HEK293T (cell line): ENCODE results near the gene CELSR2.

Experiments used
- CTCF ChIA-PET: fragments of 350-600 bp; formaldehyde crosslinking; extraction: SDS; loops from one replicate; lab custom pipeline; 2021; ENCODE audit warnings: antibody characterized with exemption, inconsistent platforms; lab: Yijun Ruan, JAX
- POLR2A ChIA-PET: fragments of 350-600 bp; formaldehyde crosslinking; extraction: SDS; loops from one replicate; lab custom pipeline; 2020; ENCODE audit warnings: antibody characterized with exemption, inconsistent platforms; lab: Yijun Ruan, JAX
- DNase-seq: peaks from one replicate; pipeline ENCODE4 v3.0.0; 2012; ENCODE audit warnings: mixed read lengths; ENCODE audit errors: extremely low spot score
- ARNT ChIP-seq: fragments of 450-650 bp; IDR thresholded peaks from 2 replicates; pipeline ENCODE4 v1.6.1; 2017; ENCODE audit warnings: mild to moderate bottlenecking
- BHLHE40 ChIP-seq: fragments of 450-650 bp; IDR thresholded peaks from 2 replicates; pipeline ENCODE4 v1.6.1; 2016; ENCODE audit warnings: mild to moderate bottlenecking, moderate library complexity, borderline replicate concordance
- CTBP1 ChIP-seq: fragments of 450-650 bp; IDR thresholded peaks from 2 replicates; pipeline ENCODE4 v1.6.1; 2016; ENCODE audit warnings: borderline replicate concordance
- ELF4 ChIP-seq: fragments of 450-650 bp; IDR thresholded peaks from 2 replicates; pipeline ENCODE4 v1.6.1; 2017; ENCODE audit warnings: antibody characterized with exemption
- FOXA1 ChIP-seq: fragments of 450-650 bp; IDR thresholded peaks from 2 replicates; pipeline ENCODE4 v1.6.1; 2016; ENCODE audit warnings: mild to moderate bottlenecking
- FOXK2 ChIP-seq: fragments of 450-650 bp; IDR thresholded peaks from 2 replicates; pipeline ENCODE4 v1.6.1; 2016; ENCODE audit warnings: mild to moderate bottlenecking
- FOXM1 ChIP-seq: fragments of 450-650 bp; IDR thresholded peaks from 2 replicates; pipeline ENCODE4 v1.6.1; 2017; ENCODE audit warnings: mild to moderate bottlenecking, borderline replicate concordance
- HDGF ChIP-seq: fragments of 450-650 bp; IDR thresholded peaks from 2 replicates; pipeline ENCODE4 v1.6.1; 2017; ENCODE audit warnings: antibody characterized with exemption, borderline replicate concordance
- L3MBTL2 ChIP-seq: fragments of 450-650 bp; conservative IDR thresholded peaks from 2 replicates; pipeline ENCODE4 v1.6.1; 2016; ENCODE audit warnings: mild to moderate bottlenecking
- LEF1 ChIP-seq: fragments of 450-650 bp; IDR thresholded peaks from 2 replicates; pipeline ENCODE4 v1.6.1; 2017; ENCODE audit warnings: mild to moderate bottlenecking, borderline replicate concordance
- NFRKB ChIP-seq: fragments of 450-650 bp; IDR thresholded peaks from 2 replicates; pipeline ENCODE4 v1.6.1; 2016; ENCODE audit warnings: mild to moderate bottlenecking, moderate library complexity
- PKNOX1 ChIP-seq: fragments of 450-650 bp; IDR thresholded peaks from 2 replicates; pipeline ENCODE4 v1.6.1; 2016
- SP1 ChIP-seq: fragments of 450-650 bp; IDR thresholded peaks from 2 replicates; pipeline ENCODE4 v1.6.1; 2017
- SUZ12 ChIP-seq: fragments of 450-650 bp; IDR thresholded peaks from 2 replicates; pipeline ENCODE4 v1.6.1; 2016; ENCODE audit warnings: mild to moderate bottlenecking
- TARDBP ChIP-seq: fragments of 450-650 bp; IDR thresholded peaks from 2 replicates; pipeline ENCODE4 v1.6.1; 2016
- ZNF384 ChIP-seq: fragments of 450-650 bp; IDR thresholded peaks from 2 replicates; pipeline ENCODE4 v1.6.1; 2016

CELSR2 gene

GRCh38 chr1:109228167-109228566 lies 21.2 kb upstream of the CELSR2 start:
- TF ChIP-seq BHLHE40 (no peak), FOXA1 (no peak), ZNF384 (no peak), SP1 (no peak), FOXM1 (no peak), SUZ12 (no peak), L3MBTL2 (no peak), LEF1 (no peak), FOXK2 (no peak), NFRKB (no peak), TARDBP (no peak), ELF4 (no peak), PKNOX1 (no peak)
- no peak for DNase-seq
- CTCF ChIA-PET: interaction anchor here (0.6 kb wide), 1 partner anchor 174 kb away, joined by 4 read pairs; no protein-coding TSS in a partner anchor
- POLR2A ChIA-PET: no interaction called here

DNA sequence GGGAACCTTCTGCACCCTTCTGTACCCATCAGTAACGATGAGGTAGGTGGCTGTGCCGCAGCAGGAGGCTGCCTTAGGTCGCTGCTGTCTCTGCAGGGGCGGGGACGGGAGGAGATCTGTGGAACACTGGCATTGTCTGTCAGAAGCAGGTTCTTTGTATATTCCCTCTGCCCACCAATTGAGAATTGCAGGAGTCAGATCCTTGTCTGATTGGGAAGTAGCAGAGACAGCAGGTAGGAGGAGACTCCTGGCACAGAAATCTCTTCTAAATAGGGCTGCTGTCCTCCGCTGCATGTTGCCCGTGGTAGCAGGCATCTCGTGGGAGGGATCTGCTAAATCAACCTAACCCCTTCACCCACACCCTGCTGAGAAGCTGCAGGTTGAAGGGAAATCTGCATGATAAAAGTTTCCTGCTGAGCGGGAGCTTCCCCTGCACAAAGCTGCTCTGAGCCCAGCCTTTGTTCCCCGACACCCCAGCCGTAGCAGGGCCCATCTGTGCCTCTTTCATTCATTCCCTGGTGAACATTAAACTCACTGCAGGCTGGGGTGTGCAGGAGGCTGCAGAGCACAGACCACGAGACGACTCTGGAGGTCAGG lies 19.7 kb upstream of the CELSR2 start:
- POLR2A ChIA-PET: no interaction called here
- no peak for DNase-seq
- CTCF ChIA-PET: no interaction called here
- TF ChIP-seq BHLHE40: no peak
- TF ChIP-seq NFRKB: no peak
- no peak for TF ChIP-seq LEF1
- TF ChIP-seq PKNOX1: no peak
- TF ChIP-seq HDGF: no peak
- no peak for TF ChIP-seq ARNT
- TF ChIP-seq ZNF384: no peak
- TF ChIP-seq ELF4: no peak
- TF ChIP-seq FOXM1: no peak
- no peak for TF ChIP-seq FOXK2
- TF ChIP-seq SP1: no peak
- TF ChIP-seq CTBP1: no peak
- no peak for TF ChIP-seq SUZ12
- TF ChIP-seq TARDBP: no peak
- no peak for TF ChIP-seq L3MBTL2
- no peak for TF ChIP-seq FOXA1

DNA sequence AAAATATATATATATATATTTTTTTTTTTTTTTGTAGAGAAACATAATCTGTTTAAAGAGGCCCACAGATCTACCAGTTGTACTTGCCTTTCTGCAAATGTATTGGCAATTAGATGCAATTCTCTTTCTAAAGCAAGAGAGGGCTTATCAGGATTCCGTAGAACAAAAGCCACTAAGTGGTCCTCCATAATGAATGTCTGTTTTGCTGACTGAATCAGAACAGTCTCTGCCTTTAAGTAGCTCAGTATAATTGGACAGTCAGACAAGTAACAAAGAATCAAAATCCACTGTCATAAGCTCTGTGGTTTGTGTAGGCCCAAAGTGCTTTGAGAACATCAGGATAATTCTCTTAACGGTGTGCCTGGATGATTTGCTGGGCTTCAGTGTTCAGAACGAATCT lies 18.3 kb upstream of the CELSR2 start:
- CTCF ChIA-PET: interaction anchor here (1.2 kb wide), 1 partner anchor 9 kb away, joined by 4 read pairs; no protein-coding TSS in a partner anchor
- no peak for TF ChIP-seq FOXK2
- TF ChIP-seq L3MBTL2: no peak
- TF ChIP-seq ZNF384: no peak
- TF ChIP-seq LEF1: no peak
- TF ChIP-seq SUZ12: no peak
- no peak for TF ChIP-seq TARDBP
- TF ChIP-seq NFRKB: no peak
- TF ChIP-seq FOXA1: no peak
- TF ChIP-seq ELF4: no peak
- no peak for TF ChIP-seq BHLHE40
- TF ChIP-seq PKNOX1: no peak
- TF ChIP-seq ARNT: no peak
- TF ChIP-seq SP1: no peak
- no peak for TF ChIP-seq HDGF
- POLR2A ChIA-PET: interaction anchor here (0.8 to 1.7 kb wide), 3 partner anchors 9 to 52 kb away, joined by 3 to 6 read pairs (median 4); partner anchors contain the start of genes PSRC1 and SARS1
- DNase-seq: no peak

- no peak for DNase-seq
- CTCF ChIA-PET: interaction anchor here (0.6 kb wide), 1 partner anchor 17 kb away, joined by 3 read pairs; no protein-coding TSS in a partner anchor
- no peak for TF ChIP-seq FOXM1
- TF ChIP-seq ARNT: no peak
- TF ChIP-seq PKNOX1: no peak
- TF ChIP-seq ELF4: no peak
- no peak for TF ChIP-seq BHLHE40
- no peak for TF ChIP-seq ZNF384
- TF ChIP-seq TARDBP: no peak
- no peak for TF ChIP-seq NFRKB
- TF ChIP-seq HDGF: no peak
- TF ChIP-seq CTBP1: no peak
- TF ChIP-seq L3MBTL2: no peak
- TF ChIP-seq SUZ12: no peak
- no peak for TF ChIP-seq FOXA1
- POLR2A ChIA-PET: no interaction called here
Observed at GRCh38 chr1:109235137-109235536, 14.2 kb upstream of the CELSR2 start.

DNA sequence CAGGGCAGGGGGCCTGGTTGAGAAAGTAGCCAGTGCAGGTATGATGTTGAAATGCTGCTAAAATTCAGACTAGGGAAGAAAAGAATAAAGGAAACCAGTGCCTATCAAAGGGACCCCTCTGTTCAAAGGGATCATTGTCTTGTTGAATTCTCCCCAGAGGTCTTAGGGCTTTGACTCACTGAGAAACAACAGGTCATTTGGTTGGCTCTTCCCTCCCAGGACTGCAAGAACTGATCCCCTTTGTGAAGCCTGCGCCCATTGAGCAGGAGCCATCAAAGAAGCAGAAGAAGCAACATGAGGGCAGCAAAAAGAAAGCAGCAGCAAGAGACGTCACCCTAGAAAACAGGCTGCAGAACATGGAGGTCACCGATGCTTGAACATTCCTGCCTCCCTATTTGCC lies 11.8 kb upstream of the CELSR2 start:
- CTCF ChIA-PET: interaction anchor here (0.6 to 3.1 kb wide), 3 partner anchors 10 to 770 kb away, joined by 3 to 23 read pairs (median 9); no protein-coding TSS in a partner anchor
- TF ChIP-seq FOXM1 (no peak), L3MBTL2 (no peak), CTBP1 (no peak), PKNOX1 (no peak), FOXA1 (no peak), SP1 (no peak), FOXK2 (no peak), LEF1 (no peak), HDGF (no peak), SUZ12 (no peak)
- no peak for DNase-seq
- POLR2A ChIA-PET: interaction anchor here (3.2 to 3.7 kb wide), 2 partner anchors 11 to 23 kb away, joined by 28 to 34 read pairs; partner anchors contain the start of genes CELSR2 and SARS1
